Ovary (tissue), 9 donors: ENCODE measurements around the gene SH3PXD2B. TPM values are rescaled to one million over a fixed set of nuclear protein-coding genes. Genes with fewer than 3 reads are reported as not detected.

ENCODE experiments used
- DNase-seq, 5 donors: peaks; one replicate each; pipeline ENCODE4 v3.0.0-alpha.2; 2019 to 2020
- H3K27ac ChIP-seq, 2 donors: fragments of 200-600 bp; one replicate each; pipeline versions ENCODE4 v1.5.1 to v1.8.0; 2019 to 2022
- H3K27me3 ChIP-seq: fragments of 200-600 bp; one replicate; pipeline ENCODE4 v1.8.0; 2022
- H3K36me3 ChIP-seq: fragments of 200-600 bp; sonication (generic); one replicate; pipeline ENCODE4 v1.5.1; 2019
- H3K4me1 ChIP-seq: one replicate; pipeline ENCODE4 v1.8.1; 2013; ENCODE audit warnings: mild to moderate bottlenecking, moderate library complexity; ENCODE audit not compliant: insufficient read depth
- H3K4me3 ChIP-seq: fragments of 200-600 bp; sonication (generic); one replicate; pipeline ENCODE4 v1.5.1; 2017
- H3K9me3 ChIP-seq, 2 donors: fragments of 200-600 bp in 1 of 2; sonication (generic) in 1 of 2; one replicate each; pipeline versions ENCODE4 v1.5.1 to v1.8.1; 2013 to 2019; ENCODE audit warnings: mild to moderate bottlenecking in 1 of 2, moderate library complexity in 1 of 2
- CTCF ChIP-seq, 3 donors: fragments of 450-650 bp in 2 of 3; fragments of 200-600 bp in 1 of 3; IDR thresholded peaks; one replicate each; pipeline versions ENCODE4 v1.5.1 to v1.8.0; 2016 to 2022; ENCODE audit warnings: antibody characterized with exemption in 3 of 3, mild to moderate bottlenecking in 1 of 3
- EP300 ChIP-seq: sonication (generic); formaldehyde crosslinking; IDR thresholded peaks from one replicate; pipeline ENCODE4 v1.6.1; 2017; ENCODE audit warnings: antibody characterized with exemption
- POLR2A ChIP-seq: fragments of 450-650 bp; IDR thresholded peaks from one replicate; pipeline ENCODE4 v1.6.1; 2017; ENCODE audit warnings: antibody characterized with exemption, mild to moderate bottlenecking, moderate library complexity
- WGBS, 3 donors: extraction: QIAGEN DNeasy Blood & Tissue Kit in 1 of 3; methylation state at CpG; one replicate each; pipeline versions ENCODE4 v1.1.5 to v1.1.7; 2013 to 2017; 5-methylcytosine and 5-hydroxymethylcytosine counted together
- intact Hi-C, 4 donors: fragments of 100-400 bp; cut with DNase I; formaldehyde crosslinking; loops; one replicate each; pipeline versions ENCODE4 v1.11.0 to v1.15.1; 2022 to 2023
- polyA plus RNA-seq, 2 donors: library from polyadenylated mRNA; stranded (reverse); fragments of 200-250 nt in 1 of 2; fragments of 350-450 nt in 1 of 2; fragmentation: Illumina TruSeq in 1 of 2; extraction: RNeasy Lipid Tissue Mini Kit (QIAGEN cat#74804) in 1 of 2; gene quantifications; one replicate each; pipeline ENCODE4 v1.2.3, GENCODE V29; 2013 to 2014
- total RNA-seq, 7 donors: library from RNA; depleted of rRNA in 2 of 7; stranded (reverse); fragments of >200 nt in 2 of 7; fragmentation: NEBNext Ultra II Directional in 3 of 7; extraction: Animal tissue kit (Norgen Biotek cat#: 25700) in 3 of 7; gene quantifications; one replicate each; pipeline versions ENCODE4 v1.1.0 to v1.2.4, GENCODE V29; 2016 to 2023
- donor health status: DM: no; HTN: no; CAD: no; lungs with moderate emphysema.
- donor health status: DM: no; HTN: no; CAD: no.
- donor health status: Bipolar disorder and iron deficiency.
- donor health status: DM: yes; HTN: yes; CAD: no.
- donor health status: DM: no; HTN: no; CAD: no.
- donor health status: DM: yes; HTN: yes; CAD: no.

Gene SH3PXD2B
- total and polyA plus RNA-seq, 9 donors: 13.0 to 71.8 (median 49.9) TPM

- Histone ChIP-seq H3K9me3 (no peaks in the 10 kb centered on the region), H3K36me3 (no peaks in the 10 kb centered on the region), H3K27me3 (no peaks in the 10 kb centered on the region), H3K4me1 (peaks cover 18% of the 10 kb centered on the region), H3K4me3 (no peak overlapping the region), H3K27ac (peak overlapping the region in 1 of 2 donors; percentile 34)
- intact Hi-C loops: loop anchor here in 2 of 4 donors (10.0 kb wide), 1 partner anchor 51 kb away; no protein-coding TSS in a partner anchor
- 70 to 75% (median 71%) methylated on average over 10 of the region's 10 CpGs for WGBS, 3 donors
- TF ChIP-seq CTCF (IDR thresholded peaks at IDR 0.05) (no peak), POLR2A (no peak), EP300 (no peak)
- no peak for DNase-seq
Observed at GRCh38 chr5:172456076-172456722, 1.9 kb upstream of the SH3PXD2B start.

- intact Hi-C loops: loop anchor here in 2 of 4 donors (10.0 kb wide), 1 partner anchor 51 kb away; no protein-coding TSS in a partner anchor
- Histone ChIP-seq H3K9me3 (no peaks in the 10 kb centered on the region), H3K27me3 (no peaks in the 10 kb centered on the region), H3K4me3 (no peak overlapping the region), H3K27ac (peak overlapping the region in 1 of 2 donors; percentile 34), H3K4me1 (peaks cover 18% of the 10 kb centered on the region), H3K36me3 (no peaks in the 10 kb centered on the region)
- DNase-seq: peak in 4 of 5 donors; percentile 48 to 66 (median 60)
- TF ChIP-seq EP300: no peak
- no peak for TF ChIP-seq POLR2A
- WGBS, 3 donors: 14 to 17% (median 15%) methylated on average over 13 of the region's 13 CpGs
Observed at GRCh38 chr5:172455511-172456061, 1.3 kb upstream of the SH3PXD2B start.

GRCh38 chr5:172455087-172455381 lies 709 bp upstream of the SH3PXD2B start:
- DNase-seq: no peak
- no peaks in the 10 kb centered on the region for H3K9me3 ChIP-seq
- peak overlapping the region in 1 of 2 donors; percentile 67 for H3K27ac ChIP-seq
- no peak for TF ChIP-seq EP300
- no peak for TF ChIP-seq CTCF (IDR thresholded peaks at IDR 0.05)
- TF ChIP-seq POLR2A: no peak
- H3K36me3 ChIP-seq: no peaks in the 10 kb centered on the region
- peak overlapping the region; percentile 69 for H3K4me3 ChIP-seq
- WGBS, 3 donors: 50 to 56% (median 53%) methylated on average over 8 of the region's 8 CpGs
- H3K27me3 ChIP-seq: no peaks in the 10 kb centered on the region
- H3K4me1 ChIP-seq: peaks cover 18% of the 10 kb centered on the region
- intact Hi-C loops: loop anchor here in 2 of 4 donors (10.0 kb wide), 1 partner anchor 50 kb away; no protein-coding TSS in a partner anchor

- peak; percentile 69 to 79 (median 73) for DNase-seq
- intact Hi-C loops: loop anchor here (5.0 to 10.0 kb wide), 4 partner anchors 37 to 172 kb away; partner anchors contain the start of gene UBTD2 (in 3 of the 4)
- H3K27me3 ChIP-seq: no peaks in the 10 kb centered on the region
- H3K9me3 ChIP-seq: no peaks in the 10 kb centered on the region
- peak overlapping the region; percentile 69 for H3K4me3 ChIP-seq
- peaks cover 19% of the 10 kb centered on the region for H3K4me1 ChIP-seq
- 0 to 2% (median 0%) methylated on average over 25 to 35 of the region's 35 CpGs for WGBS, 3 donors
- no peak for TF ChIP-seq CTCF (IDR thresholded peaks at IDR 0.05)
- H3K27ac ChIP-seq: peak overlapping the region; percentile 68 to 91
- no peaks in the 10 kb centered on the region for H3K36me3 ChIP-seq
Observed at GRCh38 chr5:172453986-172454357, 353 bp downstream of the SH3PXD2B start.
